Posterior cingulate gyrus (tissue), 11 donors: ENCODE results near the gene GNA14.
A peak's percentile ranks its signal among the peaks of the same experiment; 100 is the strongest.

Experiments used
- DNase-seq, 10 donors: peaks; one replicate each; pipeline versions ENCODE4 v3.0.0 to v3.0.0-alpha.2; 2020 to 2021; ENCODE audit warnings: mixed read lengths in 3 of 10
- intact Hi-C: fragments of 100-400 bp; cut with DNase I; formaldehyde crosslinking; loops from one replicate; pipeline ENCODE4 v1.15.1; 2023

GNA14 gene

GRCh38 chr9:77543131-77543822, 104.8 kb downstream of the GNA14 start:
- DNase-seq: no peak
- intact Hi-C loops: no loop called here

GRCh38 chr9:77541600-77541999, 106.5 kb downstream of the GNA14 start:
- intact Hi-C loops: no loop called here
- DNase-seq: no peak

- DNase-seq: no peak
- intact Hi-C loops: no loop called here
These were observed 107.1 kb downstream of the GNA14 start for GRCh38 chr9:77541055-77541454.

- intact Hi-C loops: no loop called here
These were observed 113.6 kb downstream of the GNA14 start for GRCh38 chr9:77534376-77535057.

GRCh38 chr9:77533671-77534070, 114.5 kb downstream of the GNA14 start:
- intact Hi-C loops: no loop called here
- no peak for DNase-seq

More at GRCh38 chr9:77534376-77535057, 113.6 kb downstream of the GNA14 start:
- peak in 4 of 10 donors; percentile 30 to 62 (median 50) for DNase-seq

GRCh38 chr9:77532607-77533006, 115.5 kb downstream of the GNA14 start:
- intact Hi-C loops: no loop called here
- no peak for DNase-seq

GRCh38 chr9:77531400-77531799, 116.7 kb downstream of the GNA14 start:
- DNase-seq: no peak
- intact Hi-C loops: no loop called here

- intact Hi-C loops: no loop called here
These were observed 124.2 kb downstream of the GNA14 start for GRCh38 chr9:77523891-77524290.

GRCh38 chr9:77521091-77521490, 127.0 kb downstream of the GNA14 start:
- peak in 9 of 10 donors; percentile 24 to 90 (median 56) for DNase-seq

More at GRCh38 chr9:77523891-77524290, 124.2 kb downstream of the GNA14 start:
- DNase-seq: no peak

GRCh38 chr9:77518688-77519087, 129.4 kb downstream of the GNA14 start:
- intact Hi-C loops: no loop called here
- DNase-seq: no peak

More at GRCh38 chr9:77521091-77521490, 127.0 kb downstream of the GNA14 start:
- intact Hi-C loops: no loop called here

GRCh38 chr9:77516781-77517180, 131.3 kb downstream of the GNA14 start:
- intact Hi-C loops: no loop called here
- no peak for DNase-seq

GRCh38 chr9:77514886-77515711, 133.0 kb downstream of the GNA14 start:
- intact Hi-C loops: no loop called here
- peak in 1 of 10 donors; percentile 70 for DNase-seq

- intact Hi-C loops: no loop called here
- no peak for DNase-seq
These were observed 134.7 kb downstream of the GNA14 start for GRCh38 chr9:77513457-77513856.

GRCh38 chr9:77512876-77513275, 135.2 kb downstream of the GNA14 start:
- intact Hi-C loops: no loop called here
- DNase-seq: no peak

GRCh38 chr9:77511525-77511924, 136.6 kb downstream of the GNA14 start:
- no peak for DNase-seq
- intact Hi-C loops: no loop called here

GRCh38 chr9:77510666-77511065, 137.5 kb downstream of the GNA14 start:
- DNase-seq: no peak
- intact Hi-C loops: no loop called here

GRCh38 chr9:77508396-77508795, 139.7 kb downstream of the GNA14 start:
- intact Hi-C loops: no loop called here
- DNase-seq: no peak

- intact Hi-C loops: no loop called here
- DNase-seq: no peak
These were observed 140.7 kb downstream of the GNA14 start for GRCh38 chr9:77507212-77507961.

GRCh38 chr9:77505232-77505631, 142.9 kb downstream of the GNA14 start:
- no peak for DNase-seq

GRCh38 chr9:77502568-77502967, 145.6 kb downstream of the GNA14 start:
- intact Hi-C loops: no loop called here
- DNase-seq: no peak

More at GRCh38 chr9:77505232-77505631, 142.9 kb downstream of the GNA14 start:
- intact Hi-C loops: no loop called here
